Activated CD8-positive, alpha-beta memory T cell treated with anti-CD3 and anti-CD28 coated beads, Interleukin-2, amount 50 U/mL, for 24 hours (primary cell): ENCODE results near the gene MYO9A.

Source experiments
- DNase-seq: peaks from one replicate; pipeline ENCODE4 v3.0.0-alpha.2; 2020; ENCODE audit errors: extremely low read depth

Gene MYO9A

GRCh38 chr15:71809346-71809745 lies 308.6 kb downstream of the MYO9A start:
- no peak for DNase-seq

- no peak for DNase-seq
These were observed 309.5 kb downstream of the MYO9A start for GRCh38 chr15:71808311-71809020.

GRCh38 chr15:71807691-71808091 lies 310.3 kb downstream of the MYO9A start:
- DNase-seq, result no peak

GRCh38 chr15:71807125-71807629 lies 310.8 kb downstream of the MYO9A start:
- no peak for DNase-seq

- no peak for DNase-seq
These were observed 311.5 kb downstream of the MYO9A start for GRCh38 chr15:71806452-71806931.

GRCh38 chr15:71804695-71805470 lies 313.1 kb downstream of the MYO9A start:
- DNase-seq, result no peak

GRCh38 chr15:71804226-71804625 lies 313.7 kb downstream of the MYO9A start:
- DNase-seq, result no peak

- no peak for DNase-seq
These were observed 315.2 kb downstream of the MYO9A start for GRCh38 chr15:71802770-71803169.

- no peak for DNase-seq
These were observed 315.9 kb downstream of the MYO9A start for GRCh38 chr15:71801935-71802655.

- DNase-seq, result no peak
These were observed 316.9 kb downstream of the MYO9A start for GRCh38 chr15:71800835-71801745.

GRCh38 chr15:71800190-71800589 lies 317.8 kb downstream of the MYO9A start:
- no peak for DNase-seq

GRCh38 chr15:71798641-71799040 lies 319.3 kb downstream of the MYO9A start:
- DNase-seq, result no peak

GRCh38 chr15:71792521-71792920 lies 325.4 kb downstream of the MYO9A start:
- DNase-seq, result no peak

GRCh38 chr15:71791975-71792374 lies 326.0 kb downstream of the MYO9A start:
- no peak for DNase-seq

- no peak for DNase-seq
These were observed 327.9 kb downstream of the MYO9A start for GRCh38 chr15:71790081-71790480.

- no peak for DNase-seq
These were observed 328.3 kb downstream of the MYO9A start for GRCh38 chr15:71789616-71790015.

GRCh38 chr15:71788646-71789579 lies 329.0 kb downstream of the MYO9A start:
- no peak for DNase-seq

- DNase-seq, result no peak
These were observed 331.3 kb downstream of the MYO9A start for GRCh38 chr15:71786673-71787072.

- DNase-seq, result no peak
These were observed 332.0 kb downstream of the MYO9A start for GRCh38 chr15:71785996-71786395.

GRCh38 chr15:71784719-71785118 lies 333.2 kb downstream of the MYO9A start:
- DNase-seq, result no peak
